ENCODE results near the gene EAF1. TPM values are rescaled to one million over a fixed set of nuclear protein-coding genes. Genes with fewer than 3 reads are reported as not detected.

The EAF1 gene
- total and polyA plus RNA-seq, 2 donors (not counting 1 experiment from before 2014, with no cell fraction given): 8.3 to 19.8 TPM

GRCh38 chr3:15401936-15402335 is 25.5 kb upstream of the EAF1 start:
- ChIA-PET CTCF (interaction anchor here (1.9 to 14.6 kb wide), 4 partner anchors 136 to 293 kb away, joined by 6 to 421 read pairs (median 162); partner anchors contain the start of gene CAPN7), POLR2A (no interaction called here)
- Mint-ChIP-seq H3K27me3 (no peaks in the 10 kb centered on the region), H3K4me3 (no peak overlapping the region), H3K9me3 (ENCODE audit: insufficient read depth) (no peaks in the 10 kb centered on the region), H3K27ac (no peak overlapping the region), H3K4me1 (peaks cover 39% of the 10 kb centered on the region)
- Histone ChIP-seq H3K9me3 (ENCODE audit: control extremely low read depth in 1 of 3, control insufficient read depth in 2 of 3, insufficient read depth in 1 of 3, low read length in 2 of 3) (peaks cover 0 to 15% (median 0%) of the 10 kb centered on the region in 3 donors), H3K27ac (ENCODE audit: low read length in 2 of 2) (no peak overlapping the region), H3K4me1 (ENCODE audit: control insufficient read depth in 2 of 2, insufficient read depth in 2 of 2, low read length in 2 of 2) (peaks cover 32 to 36% of the 10 kb centered on the region in 2 donors), H3K4me2 (replicated peaks; ENCODE audit: low read depth, low read length, poor library complexity, severe bottlenecking) (peak overlapping the region; percentile 12), H3K36me3 (replicated peaks in 1 of 2; ENCODE audit: control extremely low read depth in 1 of 2, control insufficient read depth in 1 of 2, extremely low read depth in 1 of 2, insufficient read depth in 2 of 2, low read length in 1 of 2) (no peaks in the 10 kb centered on the region), H3K79me2 (ENCODE audit: control insufficient read depth, insufficient read depth, low read length) (peaks cover 5% of the 10 kb centered on the region), H2AFZ (ENCODE audit: insufficient read depth, low read depth, low read length, poor library complexity, severe bottlenecking) (no peak overlapping the region), H3K27me3 (replicated peaks in 1 of 4; ENCODE audit: control extremely low read depth in 1 of 4, control insufficient read depth in 3 of 4, insufficient read depth in 4 of 4, low read length in 3 of 4) (no peaks in the 10 kb centered on the region), H4K20me1 (ENCODE audit: control insufficient read depth, insufficient read depth, low read length, poor library complexity, severe bottlenecking) (no peaks in the 10 kb centered on the region), H3K9ac (ENCODE audit: low read length) (no peak overlapping the region), H3K4me3 (ENCODE audit: control extremely low read depth in 1 of 5, extremely low read depth in 1 of 5, insufficient read depth in 1 of 5, low read depth in 2 of 5, low read length in 4 of 5) (peak overlapping the region in 1 of 5 experiments; percentile 19)
- DNase-seq: no peak
- intact Hi-C loops (cut with micrococcal nuclease): loop anchor here (10.0 kb wide), 1 partner anchor 477 kb away; no protein-coding TSS in a partner anchor
- 95% methylated on average over 4 of the region's 4 CpGs for WGBS (ENCODE audit: insufficient coverage)
- TF ChIP-seq, protein P1, sequence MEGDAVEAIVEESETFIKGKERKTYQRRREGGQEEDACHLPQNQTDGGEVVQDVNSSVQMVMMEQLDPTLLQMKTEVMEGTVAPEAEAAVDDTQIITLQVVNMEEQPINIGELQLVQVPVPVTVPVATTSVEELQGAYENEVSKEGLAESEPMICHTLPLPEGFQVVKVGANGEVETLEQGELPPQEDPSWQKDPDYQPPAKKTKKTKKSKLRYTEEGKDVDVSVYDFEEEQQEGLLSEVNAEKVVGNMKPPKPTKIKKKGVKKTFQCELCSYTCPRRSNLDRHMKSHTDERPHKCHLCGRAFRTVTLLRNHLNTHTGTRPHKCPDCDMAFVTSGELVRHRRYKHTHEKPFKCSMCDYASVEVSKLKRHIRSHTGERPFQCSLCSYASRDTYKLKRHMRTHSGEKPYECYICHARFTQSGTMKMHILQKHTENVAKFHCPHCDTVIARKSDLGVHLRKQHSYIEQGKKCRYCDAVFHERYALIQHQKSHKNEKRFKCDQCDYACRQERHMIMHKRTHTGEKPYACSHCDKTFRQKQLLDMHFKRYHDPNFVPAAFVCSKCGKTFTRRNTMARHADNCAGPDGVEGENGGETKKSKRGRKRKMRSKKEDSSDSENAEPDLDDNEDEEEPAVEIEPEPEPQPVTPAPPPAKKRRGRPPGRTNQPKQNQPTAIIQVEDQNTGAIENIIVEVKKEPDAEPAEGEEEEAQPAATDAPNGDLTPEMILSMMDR (IDR thresholded peaks at IDR 0.05): no peak
- TF ChIP-seq EZH2 (IDR thresholded peaks at IDR 0.05; ENCODE audit: borderline replicate concordance, insufficient read depth, low read depth, low read length, poor library complexity, severe bottlenecking): no peak
- no peak for ATAC-seq (ENCODE audit: low read depth)

GRCh38 chr3:15403495-15403894 is 23.9 kb upstream of the EAF1 start:
- intact Hi-C loops (cut with micrococcal nuclease): loop anchor here (10.0 kb wide), 1 partner anchor 479 kb away; no protein-coding TSS in a partner anchor
- Histone ChIP-seq H2AFZ (ENCODE audit: insufficient read depth, low read depth, low read length, poor library complexity, severe bottlenecking) (no peak overlapping the region), H3K27me3 (replicated peaks in 1 of 4; ENCODE audit: control extremely low read depth in 1 of 4, control insufficient read depth in 3 of 4, insufficient read depth in 4 of 4, low read length in 3 of 4) (no peaks in the 10 kb centered on the region), H3K4me3 (ENCODE audit: control extremely low read depth in 1 of 5, extremely low read depth in 1 of 5, insufficient read depth in 1 of 5, low read depth in 2 of 5, low read length in 4 of 5) (no peak overlapping the region), H3K27ac (ENCODE audit: low read length in 2 of 2) (no peak overlapping the region), H4K20me1 (ENCODE audit: control insufficient read depth, insufficient read depth, low read length, poor library complexity, severe bottlenecking) (no peaks in the 10 kb centered on the region), H3K36me3 (replicated peaks in 1 of 2; ENCODE audit: control extremely low read depth in 1 of 2, control insufficient read depth in 1 of 2, extremely low read depth in 1 of 2, insufficient read depth in 2 of 2, low read length in 1 of 2) (peaks cover 0 to 3% of the 10 kb centered on the region in 2 experiments), H3K4me1 (ENCODE audit: control insufficient read depth in 2 of 2, insufficient read depth in 2 of 2, low read length in 2 of 2) (peaks cover 32 to 34% of the 10 kb centered on the region in 2 donors), H3K79me2 (ENCODE audit: control insufficient read depth, insufficient read depth, low read length) (peaks cover 5% of the 10 kb centered on the region), H3K4me2 (replicated peaks; ENCODE audit: low read depth, low read length, poor library complexity, severe bottlenecking) (no peak overlapping the region), H3K9ac (ENCODE audit: low read length) (no peak overlapping the region), H3K9me3 (ENCODE audit: control extremely low read depth in 1 of 3, control insufficient read depth in 2 of 3, insufficient read depth in 1 of 3, low read length in 2 of 3) (no peaks in the 10 kb centered on the region)
- no peaks in the 10 kb centered on the region for H3K27me3 Mint-ChIP-seq
- TF ChIP-seq, protein P1 (IDR thresholded peaks at IDR 0.05): no peak
- no peak for TF ChIP-seq EZH2 (IDR thresholded peaks at IDR 0.05; ENCODE audit: borderline replicate concordance, insufficient read depth, low read depth, low read length, poor library complexity, severe bottlenecking)
- no peak for DNase-seq
- H3K27ac Mint-ChIP-seq: no peak overlapping the region
- H3K4me1 Mint-ChIP-seq: peaks cover 33% of the 10 kb centered on the region
- ChIA-PET CTCF (interaction anchor here (0.8 to 14.6 kb wide), 8 partner anchors 19 to 295 kb away, joined by 3 to 421 read pairs (median 14); partner anchors contain the start of gene CAPN7), POLR2A (no interaction called here)
- ATAC-seq (ENCODE audit: low read depth): no peak
- no CpG with 5 or more reads among the region's 3 CpGs for WGBS (ENCODE audit: insufficient coverage)
- no peaks in the 10 kb centered on the region for H3K9me3 Mint-ChIP-seq (ENCODE audit: insufficient read depth)
- H3K4me3 Mint-ChIP-seq: no peak overlapping the region

Measured in B cell (primary cell).